K562 (cell line): Measurements from ENCODE around the gene SERPIND1. TPM values are rescaled to one million over a fixed set of nuclear protein-coding genes. Genes with fewer than 3 reads are reported as not detected.

Source experiments
- CBFA2T2 ChIP-seq: fragments of 450-650 bp; conservative IDR thresholded peaks from 2 replicates; pipeline ENCODE4 v1.6.1; 2017; ENCODE audit warnings: mild to moderate bottlenecking
- CCAR2 ChIP-seq: fragments of 200-400 bp; formaldehyde crosslinking; IDR thresholded peaks from 2 replicates; pipeline ENCODE4 v1.6.1; 2017; ENCODE audit warnings: mild to moderate bottlenecking, low read depth, low read length
- CSDE1 ChIP-seq, 2 experiments: fragments of 450-650 bp; IDR thresholded peaks; 2 replicates each; pipeline ENCODE4 v1.6.1; 2016; ENCODE audit warnings: mild to moderate bottlenecking in 1 of 2
- ELF2 ChIP-seq: fragments of 250-450 bp; sonication (Bioruptor Pico); IDR thresholded peaks from 2 replicates; pipeline ENCODE4 v1.5.0; 2021; ENCODE audit warnings: mild to moderate bottlenecking
- ETS1 ChIP-seq: conservative IDR thresholded peaks from 2 replicates; pipeline ENCODE4 v1.6.1; 2011; ENCODE audit warnings: low read depth, mild to moderate bottlenecking, low read length; ENCODE audit not compliant: control insufficient read depth
- ETS2 ChIP-seq: IDR thresholded peaks from 2 replicates; pipeline ENCODE4 v1.6.1; 2016; ENCODE audit warnings: borderline replicate concordance, missing genetic modification characterization, mild to moderate bottlenecking, moderate library complexity, missing compliant biosample characterization; ENCODE audit not compliant: poor library complexity, severe bottlenecking
- FOS ChIP-seq: IDR thresholded peaks from 3 replicates; pipeline ENCODE4 v1.6.1; 2011; ENCODE audit not compliant: insufficient read length; ENCODE audit errors: extremely low read depth
- FOXK2 ChIP-seq, 2 experiments: fragments of 450-650 bp; IDR thresholded peaks in 1 of 2; conservative IDR thresholded peaks in 1 of 2; 2 replicates each; pipeline ENCODE4 v1.6.1; 2016; ENCODE audit warnings: low read depth in 2 of 2, mild to moderate bottlenecking in 1 of 2
- NFYB ChIP-seq: IDR thresholded peaks from 2 replicates; pipeline ENCODE4 v1.6.1; 2011; ENCODE audit warnings: mild to moderate bottlenecking, moderate library complexity; ENCODE audit not compliant: insufficient read length; ENCODE audit errors: extremely low read depth
- TAF15 ChIP-seq: fragments of 200-400 bp; formaldehyde crosslinking; IDR thresholded peaks from 2 replicates; pipeline ENCODE4 v1.6.1; 2017; ENCODE audit warnings: mild to moderate bottlenecking, low read depth, low read length, moderate library complexity
- TEAD2 ChIP-seq: fragments of 450-650 bp; IDR thresholded peaks from 2 replicates; pipeline ENCODE4 v1.6.1; 2016; ENCODE audit warnings: missing genetic modification characterization, control low read depth, missing compliant biosample characterization
- TRIM28 ChIP-seq: fragments of 450-650 bp; IDR thresholded peaks from 2 replicates; pipeline ENCODE4 v1.6.1; 2017
- UBTF ChIP-seq, 2 experiments: IDR thresholded peaks; 2 replicates each; pipeline ENCODE4 v1.6.1; 2012; ENCODE audit warnings: improper control_type of control experiment in 2 of 2, low read depth in 2 of 2, low read length in 2 of 2, borderline replicate concordance in 1 of 2
- WHSC1 ChIP-seq: IDR thresholded peaks from one replicate; pipeline ENCODE4 v1.6.1; 2012; ENCODE audit warnings: low read length, control low read depth, inconsistent platforms
- ZC3H11A ChIP-seq: IDR thresholded peaks from 2 replicates; pipeline ENCODE4 v1.6.1; 2012; ENCODE audit warnings: low read depth, low read length, improper control_type of control experiment
- ZC3H4 ChIP-seq: sonication (generic); formaldehyde crosslinking; IDR thresholded peaks from 2 replicates; pipeline ENCODE4 v1.9.0; 2021; ENCODE audit warnings: missing genetic modification reagents, borderline replicate concordance
- ZFPM2 ChIP-seq: fragments of 250-450 bp; sonication (Bioruptor Pico); IDR thresholded peaks from 2 replicates; pipeline ENCODE4 v1.5.1; 2022; ENCODE audit warnings: mild to moderate bottlenecking
- ZNF146 ChIP-seq: IDR thresholded peaks from one replicate; pipeline ENCODE4 v1.6.1; 2018; ENCODE audit warnings: missing compliant biosample characterization; ENCODE audit not compliant: unreplicated experiment
- ZNF77 ChIP-seq: fragments of 250-450 bp; sonication (Bioruptor Pico); IDR thresholded peaks from 2 replicates; pipeline ENCODE4 v1.5.0; 2020
- polyA plus RNA-seq, 8 experiments: library from polyadenylated mRNA; depleted of rRNA in 4 of 8; stranded (reverse) in 5 of 8; unstranded in 3 of 8; fragments of >200 nt; fragmentation: Nextera tagmentation in 2 of 8; fragmentation: Illumina TruSeq in 1 of 8; extraction: Ambion mirVana in 2 of 8; extraction: Trizol in 1 of 8; gene quantifications; 2 replicates each; pipeline versions ENCODE4 v1.2.1 to v1.2.3, GENCODE V29; 2011 to 2014; ENCODE audit warnings: inconsistent platforms in 1 of 8, missing spikeins in 1 of 8
- total RNA-seq, 7 experiments: library from RNA; depleted of rRNA in 6 of 7; stranded (reverse); fragments of >200 nt in 6 of 7; fragmentation: Illumina TruSeq in 2 of 7; extraction: Trizol in 2 of 7; gene quantifications; 2 replicates each; pipeline versions ENCODE4 v1.2.1 to v1.2.3, GENCODE V29; 2011 to 2021; ENCODE audit warnings: low replicate concordance in 1 of 7
- TF ChIP-seq, protein P1 (sequence below): sonication (generic); formaldehyde crosslinking; IDR thresholded peaks from 2 replicates; pipeline ENCODE4 v1.8.0; 2023; ENCODE audit warnings: missing genetic modification reagents, mild to moderate bottlenecking, borderline replicate concordance

SERPIND1 gene
- total and polyA plus RNA-seq, 9 of the 15 experiments (the other 6 are each of a cell fraction or from before 2014, with no cell fraction given), result 0.04 to 0.11 (median 0.09) TPM; not detected in 6

DNA sequence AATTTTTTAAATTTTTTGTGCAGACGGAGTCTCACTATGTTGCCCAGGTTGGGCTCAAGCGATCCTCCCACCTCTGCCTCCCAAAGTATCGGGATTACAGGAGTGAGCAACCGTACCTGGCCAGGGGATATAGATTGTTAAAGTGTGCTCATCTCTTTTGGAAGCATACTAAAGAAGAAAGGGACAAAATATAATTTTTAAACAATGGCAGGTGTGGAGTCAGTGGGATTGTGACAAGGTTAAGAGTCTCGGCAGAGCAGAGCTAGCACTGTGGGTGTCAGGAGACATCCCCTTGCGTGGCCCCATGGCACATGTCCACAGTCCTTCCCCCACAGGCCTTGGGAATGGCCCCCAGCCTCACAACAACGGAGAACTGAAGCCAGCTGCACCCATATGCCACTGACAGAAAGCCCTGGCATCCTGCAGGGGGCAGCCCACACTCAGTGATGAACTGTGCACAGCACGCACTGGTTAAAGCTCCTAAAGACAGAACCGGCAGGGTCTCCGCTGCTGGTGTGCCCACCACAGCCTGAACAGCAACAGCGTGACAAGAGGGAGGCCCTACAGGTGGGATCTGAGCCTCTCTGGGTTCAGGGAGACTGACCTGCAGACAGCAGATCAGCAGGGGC, 29.9 kb downstream of the SERPIND1 start (continued):
- TF ChIP-seq, protein P1, sequence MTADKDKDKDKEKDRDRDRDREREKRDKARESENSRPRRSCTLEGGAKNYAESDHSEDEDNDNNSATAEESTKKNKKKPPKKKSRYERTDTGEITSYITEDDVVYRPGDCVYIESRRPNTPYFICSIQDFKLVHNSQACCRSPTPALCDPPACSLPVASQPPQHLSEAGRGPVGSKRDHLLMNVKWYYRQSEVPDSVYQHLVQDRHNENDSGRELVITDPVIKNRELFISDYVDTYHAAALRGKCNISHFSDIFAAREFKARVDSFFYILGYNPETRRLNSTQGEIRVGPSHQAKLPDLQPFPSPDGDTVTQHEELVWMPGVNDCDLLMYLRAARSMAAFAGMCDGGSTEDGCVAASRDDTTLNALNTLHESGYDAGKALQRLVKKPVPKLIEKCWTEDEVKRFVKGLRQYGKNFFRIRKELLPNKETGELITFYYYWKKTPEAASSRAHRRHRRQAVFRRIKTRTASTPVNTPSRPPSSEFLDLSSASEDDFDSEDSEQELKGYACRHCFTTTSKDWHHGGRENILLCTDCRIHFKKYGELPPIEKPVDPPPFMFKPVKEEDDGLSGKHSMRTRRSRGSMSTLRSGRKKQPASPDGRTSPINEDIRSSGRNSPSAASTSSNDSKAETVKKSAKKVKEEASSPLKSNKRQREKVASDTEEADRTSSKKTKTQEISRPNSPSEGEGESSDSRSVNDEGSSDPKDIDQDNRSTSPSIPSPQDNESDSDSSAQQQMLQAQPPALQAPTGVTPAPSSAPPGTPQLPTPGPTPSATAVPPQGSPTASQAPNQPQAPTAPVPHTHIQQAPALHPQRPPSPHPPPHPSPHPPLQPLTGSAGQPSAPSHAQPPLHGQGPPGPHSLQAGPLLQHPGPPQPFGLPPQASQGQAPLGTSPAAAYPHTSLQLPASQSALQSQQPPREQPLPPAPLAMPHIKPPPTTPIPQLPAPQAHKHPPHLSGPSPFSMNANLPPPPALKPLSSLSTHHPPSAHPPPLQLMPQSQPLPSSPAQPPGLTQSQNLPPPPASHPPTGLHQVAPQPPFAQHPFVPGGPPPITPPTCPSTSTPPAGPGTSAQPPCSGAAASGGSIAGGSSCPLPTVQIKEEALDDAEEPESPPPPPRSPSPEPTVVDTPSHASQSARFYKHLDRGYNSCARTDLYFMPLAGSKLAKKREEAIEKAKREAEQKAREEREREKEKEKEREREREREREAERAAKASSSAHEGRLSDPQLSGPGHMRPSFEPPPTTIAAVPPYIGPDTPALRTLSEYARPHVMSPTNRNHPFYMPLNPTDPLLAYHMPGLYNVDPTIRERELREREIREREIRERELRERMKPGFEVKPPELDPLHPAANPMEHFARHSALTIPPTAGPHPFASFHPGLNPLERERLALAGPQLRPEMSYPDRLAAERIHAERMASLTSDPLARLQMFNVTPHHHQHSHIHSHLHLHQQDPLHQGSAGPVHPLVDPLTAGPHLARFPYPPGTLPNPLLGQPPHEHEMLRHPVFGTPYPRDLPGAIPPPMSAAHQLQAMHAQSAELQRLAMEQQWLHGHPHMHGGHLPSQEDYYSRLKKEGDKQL, result no peak
- no peak for TF ChIP-seq CCAR2
- no peak for TF ChIP-seq WHSC1
- no peak for TF ChIP-seq TEAD2 (tag)
- no peak for TF ChIP-seq ETS2
- no peak for TF ChIP-seq FOXK2 (conservative IDR thresholded peaks at IDR 0.05 in 1 of 2, IDR thresholded peaks at IDR 0.05 in 1 of 2; ENCODE audit: low read depth in 2 of 2)
- TF ChIP-seq CBFA2T2, result no peak
- peak; percentile 59; the same call in 1 of the 2 replicates for TF ChIP-seq ZC3H11A
- no peak for TF ChIP-seq FOS
- TF ChIP-seq ZFPM2, result no peak; the same call in 1 of the 2 replicates
- no peak; the same call in 1 of the 2 replicates for TF ChIP-seq ZC3H4 (CRISPR knock-in tag)
- TF ChIP-seq CSDE1 (IDR thresholded peaks at IDR 0.05), result no peak
- no peak for TF ChIP-seq ZNF77 (CRISPR knock-in tag)
- TF ChIP-seq TRIM28, result no peak
- TF ChIP-seq TAF15, result no peak
- no peak for TF ChIP-seq ZNF146 (CRISPR knock-in tag)
- no peak for TF ChIP-seq NFYB
- no peak for TF ChIP-seq ELF2
- TF ChIP-seq ETS1, result peak; percentile 43; the same call in 1 of the 2 replicates
- TF ChIP-seq UBTF (IDR thresholded peaks at IDR 0.05; ENCODE audit: borderline replicate concordance in 1 of 2, low read depth in 2 of 2, low read length in 2 of 2), result no peak
